Activated naive CD4-positive, alpha-beta T cell treated with anti-CD3 and anti-CD28 coated beads, Interleukin-2, amount 50 U/mL, for 24 hours (primary cell): ENCODE measurements around the gene TIA1.
A peak's percentile ranks its signal among the peaks of the same experiment; 100 is the strongest.
"Not testable (repeated sequence)": the region's sequence is repeated elsewhere in the genome, so short reads cannot be mapped to it uniquely, and the experiment has no call there.

Experiments used
- H3K27ac Mint-ChIP-seq: one replicate; pipeline ENCODE4 v1.8.0; 2021; ENCODE audit warnings: mild to moderate bottlenecking, mixed read lengths
- H3K27me3 Mint-ChIP-seq: one replicate; pipeline ENCODE4 v1.8.0; 2021; ENCODE audit warnings: mixed read lengths
- H3K36me3 Mint-ChIP-seq: one replicate; pipeline ENCODE4 v1.8.0; 2021; ENCODE audit warnings: mixed read lengths
- H3K4me1 Mint-ChIP-seq: one replicate; pipeline ENCODE4 v1.8.0; 2021; ENCODE audit warnings: mixed read lengths
- H3K4me3 Mint-ChIP-seq: one replicate; pipeline ENCODE4 v1.8.0; 2021; ENCODE audit warnings: mild to moderate bottlenecking, mixed read lengths
- H3K9me3 Mint-ChIP-seq: one replicate; pipeline ENCODE4 v1.8.0; 2021; ENCODE audit warnings: mixed read lengths

TIA1 gene

GRCh38 chr2:70192516-70192915 is 55.9 kb downstream of the TIA1 start:
- no peak overlapping the region for H3K27ac Mint-ChIP-seq
- no peak overlapping the region for H3K4me3 Mint-ChIP-seq
- H3K9me3 Mint-ChIP-seq, result no peaks in the 10 kb centered on the region
- peaks cover 2% of the 10 kb centered on the region for H3K36me3 Mint-ChIP-seq
- no peaks in the 10 kb centered on the region for H3K27me3 Mint-ChIP-seq
- peaks cover 24% of the 10 kb centered on the region for H3K4me1 Mint-ChIP-seq

- H3K4me3 Mint-ChIP-seq, result peak overlapping the region; percentile 95
- H3K27me3 Mint-ChIP-seq, result no peaks in the 10 kb centered on the region
- peak overlapping the region; percentile 99 for H3K27ac Mint-ChIP-seq
- peaks cover 2% of the 10 kb centered on the region for H3K36me3 Mint-ChIP-seq
- peaks cover 24% of the 10 kb centered on the region for H3K4me1 Mint-ChIP-seq
- H3K9me3 Mint-ChIP-seq, result no peaks in the 10 kb centered on the region
Measured at GRCh38 chr2:70191244-70191735, 57.1 kb downstream of the TIA1 start.

- no peaks in the 10 kb centered on the region for H3K9me3 Mint-ChIP-seq
- H3K27me3 Mint-ChIP-seq, result no peaks in the 10 kb centered on the region
Measured at GRCh38 chr2:70190418-70191243, 57.8 kb downstream of the TIA1 start, which contains the start of gene C2orf42. Gene C2orf42, minus strand, starts transcription at chr2:70191019. Its CDS starts 9,034 bp downstream, at chr2:70181985.

GRCh38 chr2:70188460-70188859 is 60.0 kb downstream of the TIA1 start:
- H3K27me3 Mint-ChIP-seq, result no peaks in the 10 kb centered on the region
- H3K27ac Mint-ChIP-seq, result peak overlapping the region; percentile 96

More at GRCh38 chr2:70190418-70191243, 57.8 kb downstream of the TIA1 start, which contains the start of gene C2orf42:
- peak within 1 kb of the TSS; percentile 95 for H3K4me3 Mint-ChIP-seq
- peaks cover 2% of the 10 kb centered on the region for H3K36me3 Mint-ChIP-seq
- peaks cover 24% of the 10 kb centered on the region for H3K4me1 Mint-ChIP-seq
- H3K27ac Mint-ChIP-seq, result peak within 1 kb of the TSS; percentile 99

GRCh38 chr2:70187170-70187569 is 61.3 kb downstream of the TIA1 start:
- H3K9me3 Mint-ChIP-seq, H3K36me3 Mint-ChIP-seq: not testable (repeated sequence)

More at GRCh38 chr2:70188460-70188859, 60.0 kb downstream of the TIA1 start:
- Mint-ChIP-seq H3K4me1 (peaks cover 24% of the 10 kb centered on the region), H3K36me3 (peaks cover 2% of the 10 kb centered on the region), H3K4me3 (peak overlapping the region; percentile 61), H3K9me3 (no peaks in the 10 kb centered on the region)

GRCh38 chr2:70182689-70183088 is 65.7 kb downstream of the TIA1 start:
- Mint-ChIP-seq H3K4me3 (no peak overlapping the region), H3K4me1 (peaks cover 3% of the 10 kb centered on the region), H3K27me3 (no peaks in the 10 kb centered on the region), H3K36me3 (peaks cover 4% of the 10 kb centered on the region), H3K9me3 (no peaks in the 10 kb centered on the region), H3K27ac (no peak overlapping the region)

More at GRCh38 chr2:70187170-70187569, 61.3 kb downstream of the TIA1 start:
- H3K4me3 Mint-ChIP-seq, H3K27me3 Mint-ChIP-seq, H3K27ac Mint-ChIP-seq: not testable (repeated sequence)
- H3K4me1 Mint-ChIP-seq, result peaks cover 24% of the 10 kb centered on the region

- H3K27ac Mint-ChIP-seq, result no peak overlapping the region
- H3K4me3 Mint-ChIP-seq, result no peak overlapping the region
- H3K36me3 Mint-ChIP-seq, result peaks cover 6% of the 10 kb centered on the region
Measured at GRCh38 chr2:70181363-70181956, 67.0 kb downstream of the TIA1 start.

GRCh38 chr2:70173520-70173919 is 74.9 kb downstream of the TIA1 start:
- no peaks in the 10 kb centered on the region for H3K4me1 Mint-ChIP-seq
- H3K36me3 Mint-ChIP-seq, result peaks cover 14% of the 10 kb centered on the region
- H3K27me3 Mint-ChIP-seq, result no peaks in the 10 kb centered on the region
- H3K4me3 Mint-ChIP-seq, result no peak overlapping the region
- no peaks in the 10 kb centered on the region for H3K9me3 Mint-ChIP-seq
- H3K27ac Mint-ChIP-seq, result no peak overlapping the region

More at GRCh38 chr2:70181363-70181956, 67.0 kb downstream of the TIA1 start:
- Mint-ChIP-seq H3K9me3 (no peaks in the 10 kb centered on the region), H3K4me1 (peaks cover 3% of the 10 kb centered on the region), H3K27me3 (no peaks in the 10 kb centered on the region)

- H3K9me3 Mint-ChIP-seq, H3K4me1 Mint-ChIP-seq, H3K4me3 Mint-ChIP-seq, H3K27ac Mint-ChIP-seq, H3K27me3 Mint-ChIP-seq: not testable (repeated sequence)
- peaks cover 14% of the 10 kb centered on the region for H3K36me3 Mint-ChIP-seq
Measured at GRCh38 chr2:70169654-70170245, 78.7 kb downstream of the TIA1 start.

GRCh38 chr2:70161069-70161534 is 87.3 kb downstream of the TIA1 start:
- Mint-ChIP-seq H3K27me3 (no peaks in the 10 kb centered on the region), H3K27ac (peak overlapping the region; percentile 74), H3K4me3 (no peak overlapping the region), H3K9me3 (no peaks in the 10 kb centered on the region), H3K4me1 (peaks cover 12% of the 10 kb centered on the region), H3K36me3 (peaks cover 7% of the 10 kb centered on the region)

GRCh38 chr2:70160545-70160944 is 87.9 kb downstream of the TIA1 start:
- H3K4me3 Mint-ChIP-seq, result no peak overlapping the region
- no peaks in the 10 kb centered on the region for H3K27me3 Mint-ChIP-seq
- peak overlapping the region; percentile 86 for H3K27ac Mint-ChIP-seq
- no peaks in the 10 kb centered on the region for H3K9me3 Mint-ChIP-seq
- peaks cover 7% of the 10 kb centered on the region for H3K36me3 Mint-ChIP-seq
- peaks cover 12% of the 10 kb centered on the region for H3K4me1 Mint-ChIP-seq
